H9 (cell line): ENCODE results near the gene DCDC2C. TPM values are rescaled to one million over a fixed set of nuclear protein-coding genes. Genes with fewer than 3 reads are reported as not detected.

ENCODE experiments used
- DNase-seq: peaks from one replicate; pipeline ENCODE4 v3.0.0-alpha.2; 2017
- H2AFZ ChIP-seq: one replicate; pipeline ENCODE4 v1.6.1; 2013; ENCODE audit warnings: mild to moderate bottlenecking, low read length, control low read depth, moderate library complexity
- H2AK5ac ChIP-seq: 2 replicates; pipeline ENCODE4 v1.6.1; 2013; ENCODE audit warnings: low read length, control low read depth, mixed read lengths; ENCODE audit not compliant: insufficient read length
- H2BK120ac ChIP-seq: one replicate; pipeline ENCODE4 v1.6.1; 2013; ENCODE audit warnings: low read depth, mild to moderate bottlenecking, low read length, control low read depth, inconsistent platforms; ENCODE audit not compliant: poor library complexity, severe bottlenecking
- H2BK12ac ChIP-seq: 2 replicates; pipeline ENCODE4 v1.6.1; 2013; ENCODE audit warnings: low read length, control low read depth, mixed read lengths, low read depth; ENCODE audit not compliant: insufficient read length
- H2BK15ac ChIP-seq: 2 replicates; pipeline ENCODE4 v1.6.1; 2013; ENCODE audit warnings: low read depth, low read length, control low read depth
- H2BK20ac ChIP-seq: one replicate; pipeline ENCODE4 v1.6.1; 2013; ENCODE audit warnings: low read depth, mild to moderate bottlenecking, low read length, control low read depth, inconsistent platforms; ENCODE audit not compliant: poor library complexity, severe bottlenecking
- H2BK5ac ChIP-seq: 2 replicates; pipeline ENCODE4 v1.6.1; 2013; ENCODE audit warnings: low read length, control low read depth, mixed read lengths; ENCODE audit not compliant: insufficient read length
- H3K14ac ChIP-seq: 2 replicates; pipeline ENCODE4 v1.6.1; 2013; ENCODE audit warnings: low read length, control low read depth; ENCODE audit not compliant: insufficient read depth
- H3K18ac ChIP-seq: 2 replicates; pipeline ENCODE4 v1.6.1; 2013; ENCODE audit warnings: low read depth, mild to moderate bottlenecking, mixed read lengths, low read length, control low read depth; ENCODE audit not compliant: insufficient read length
- H3K23ac ChIP-seq: 2 replicates; pipeline ENCODE4 v1.6.1; 2013; ENCODE audit warnings: low read length, control low read depth, mixed read lengths, low read depth; ENCODE audit not compliant: insufficient read length
- H3K23me2 ChIP-seq: 2 replicates; pipeline ENCODE4 v1.6.1; 2013; ENCODE audit warnings: low read depth, mild to moderate bottlenecking, mixed read lengths, low read length, control low read depth; ENCODE audit not compliant: insufficient read length, poor library complexity, severe bottlenecking
- H3K27ac ChIP-seq: 2 replicates; pipeline ENCODE4 v1.5.1; 2013; ENCODE audit warnings: low read length, control low read depth, mixed read lengths, low read depth; ENCODE audit not compliant: insufficient read length
- H3K27me3 ChIP-seq: 2 replicates; pipeline ENCODE4 v1.6.1; 2013; ENCODE audit warnings: low read length, control low read depth, inconsistent platforms; ENCODE audit not compliant: insufficient read depth
- H3K4ac ChIP-seq: 2 replicates; pipeline ENCODE4 v1.6.1; 2013; ENCODE audit warnings: low read depth, mild to moderate bottlenecking, control low read depth, inconsistent platforms, low read length, moderate library complexity
- H3K4me1 ChIP-seq: 2 replicates; pipeline ENCODE4 v1.6.1; 2013; ENCODE audit warnings: low read length, control low read depth, inconsistent platforms; ENCODE audit not compliant: insufficient read depth
- H3K4me2 ChIP-seq: 2 replicates; pipeline ENCODE4 v1.6.1; 2013; ENCODE audit warnings: low read length, control low read depth, mixed read lengths; ENCODE audit not compliant: insufficient read length, insufficient read depth
- H3K56ac ChIP-seq: 2 replicates; pipeline ENCODE4 v1.6.1; 2013; ENCODE audit warnings: low read depth, mild to moderate bottlenecking, mixed read lengths, low read length, control low read depth; ENCODE audit not compliant: insufficient read length
- H3K79me1 ChIP-seq: 2 replicates; pipeline ENCODE4 v1.6.1; 2013; ENCODE audit warnings: low read depth, mild to moderate bottlenecking, moderate library complexity, low read length, control low read depth, inconsistent platforms; ENCODE audit not compliant: insufficient read depth, poor library complexity, severe bottlenecking
- H3K79me2 ChIP-seq: 2 replicates; pipeline ENCODE4 v1.6.1; 2013; ENCODE audit warnings: low read length, control low read depth, inconsistent platforms; ENCODE audit not compliant: insufficient read depth
- H3K9ac ChIP-seq: 2 replicates; pipeline ENCODE4 v1.6.1; 2013; ENCODE audit warnings: low read length, control low read depth, mixed read lengths; ENCODE audit not compliant: insufficient read length; ENCODE audit errors: extremely low read depth
- H3K9me3 ChIP-seq: one replicate; pipeline ENCODE4 v1.6.1; 2013; ENCODE audit warnings: low read depth, low read length, inconsistent platforms; ENCODE audit not compliant: control insufficient read depth
- H3T11ph ChIP-seq: one replicate; pipeline ENCODE4 v1.6.1; 2013; ENCODE audit warnings: mild to moderate bottlenecking, low read length, control low read depth, inconsistent platforms
- H4K20me1 ChIP-seq: one replicate; pipeline ENCODE4 v1.6.1; 2013; ENCODE audit not compliant: control insufficient read depth, insufficient read length, insufficient read depth
- H4K5ac ChIP-seq: 2 replicates; pipeline ENCODE4 v1.6.1; 2013; ENCODE audit warnings: low read depth, mild to moderate bottlenecking, mixed read lengths, low read length, control low read depth; ENCODE audit not compliant: insufficient read length
- H4K8ac ChIP-seq: replicated peaks from 2 replicates; pipeline ENCODE4 v1.6.1; 2013; ENCODE audit warnings: low read length, control low read depth, mixed read lengths, low read depth; ENCODE audit not compliant: insufficient read length
- H4K91ac ChIP-seq: 2 replicates; pipeline ENCODE4 v1.6.1; 2013; ENCODE audit warnings: low read depth, mild to moderate bottlenecking, moderate library complexity, mixed read lengths, low read length, control low read depth; ENCODE audit not compliant: insufficient read length
- H3K27ac Mint-ChIP-seq, 3 experiments: 2 replicates in 2 of 3; 3 replicates in 1 of 3; pipeline ENCODE4 v1.8.0; 2020 to 2021; ENCODE audit warnings: mixed read lengths in 3 of 3, mild to moderate bottlenecking in 1 of 3, moderate library complexity in 1 of 3
- H3K27me3 Mint-ChIP-seq: 2 replicates; pipeline ENCODE4 v1.8.0; 2021; ENCODE audit warnings: low read depth, mild to moderate bottlenecking, moderate library complexity, mixed read lengths
- H3K36me3 Mint-ChIP-seq, 3 experiments: 2 replicates in 2 of 3; 3 replicates in 1 of 3; pipeline ENCODE4 v1.8.0; 2020 to 2021; ENCODE audit warnings: low read depth in 3 of 3, mixed read lengths in 3 of 3; ENCODE audit not compliant: insufficient read depth in 1 of 3
- H3K4me1 Mint-ChIP-seq, 2 experiments: 2 replicates each; pipeline ENCODE4 v1.8.0; 2020; ENCODE audit warnings: mixed read lengths in 2 of 2
- H3K4me3 Mint-ChIP-seq, 2 experiments: 2 replicates in 1 of 2; 3 replicates in 1 of 2; pipeline ENCODE4 v1.8.0; 2020 to 2021; ENCODE audit warnings: mild to moderate bottlenecking in 2 of 2, mixed read lengths in 2 of 2, moderate library complexity in 1 of 2
- H3K9me3 Mint-ChIP-seq, 2 experiments: 2 replicates in 1 of 2; 3 replicates in 1 of 2; pipeline ENCODE4 v1.8.0; 2020; ENCODE audit warnings: mild to moderate bottlenecking in 2 of 2, mixed read lengths in 2 of 2, moderate library complexity in 1 of 2
- CTCF ChIP-seq: fragments of 200-600 bp; sonication (generic); conservative IDR thresholded peaks from 3 replicates; pipeline ENCODE4 v1.8.0; 2021; ENCODE audit warnings: antibody characterized with exemption, mild to moderate bottlenecking
- WGBS: extraction: QIAGEN DNeasy Blood & Tissue Kit; methylation state at CpG from one replicate; pipeline ENCODE4 v1.1.7; 2013; ENCODE audit warnings: missing lambda C conversion rate, low lambda C conversion rate, mixed read lengths; ENCODE audit not compliant: insufficient read length; ENCODE audit errors: extremely low coverage; 5-methylcytosine and 5-hydroxymethylcytosine counted together
- total RNA-seq: library from RNA; stranded (reverse); gene quantifications from 2 replicates; pipeline ENCODE4 v1.2.1, GENCODE V29; 2021

DCDC2C gene
- total RNA-seq, 1 experiment from 2014 or later, result not detected

- no peak overlapping the region for H3K4me3 Mint-ChIP-seq
- Histone ChIP-seq H3K56ac (no peak overlapping the region), H3K9ac (no peak overlapping the region), H4K20me1 (no peaks in the 10 kb centered on the region), H3K18ac (no peak overlapping the region), H2BK20ac (no peak overlapping the region), H3K14ac (no peak overlapping the region), H4K8ac (no peak overlapping the region), H3K4me1 (no peaks in the 10 kb centered on the region), H2BK5ac (no peak overlapping the region), H3K9me3 (peaks cover 11% of the 10 kb centered on the region), H2BK12ac (no peak overlapping the region), H3K27ac (no peak overlapping the region), H3T11ph (no peak overlapping the region), H3K23ac (no peak overlapping the region), H3K4me2 (no peak overlapping the region), H3K23me2 (no peaks in the 10 kb centered on the region), H3K27me3 (no peaks in the 10 kb centered on the region), H4K91ac (no peak overlapping the region), H4K5ac (no peak overlapping the region), H3K79me2 (no peaks in the 10 kb centered on the region), H3K79me1 (no peaks in the 10 kb centered on the region), H2AFZ (no peak overlapping the region), H2BK15ac (no peak overlapping the region), H2BK120ac (no peak overlapping the region), H3K4ac (no peak overlapping the region), H2AK5ac (no peak overlapping the region)
- H3K4me1 Mint-ChIP-seq, result peaks cover 7% of the 10 kb centered on the region in 2 experiments
- H3K36me3 Mint-ChIP-seq, result peaks cover 10 to 39% (median 23%) of the 10 kb centered on the region in 3 experiments
- TF ChIP-seq CTCF, result no peak
- peaks cover 28 to 38% of the 10 kb centered on the region in 2 experiments for H3K9me3 Mint-ChIP-seq
- WGBS, result no CpG with 5 or more reads among the region's 7 CpGs
- no peaks in the 10 kb centered on the region for H3K27me3 Mint-ChIP-seq
- 0 out of 7 replicates have a peak overlapping the region, but pooled peaks of 1 of the 3 experiments have one; percentile 2 for H3K27ac Mint-ChIP-seq
- no peak for DNase-seq
These were observed 145.8 kb downstream of the DCDC2C start for GRCh38 chr2:3849213-3849612.
